GM18526 (cell line): ENCODE measurements around the gene SPOP.

Experiments used
- POLR2A ChIP-seq: IDR thresholded peaks from 3 replicates; pipeline ENCODE4 v1.6.1; 2011; ENCODE audit not compliant: insufficient read length; ENCODE audit errors: extremely low read depth

SPOP gene

GRCh38 chr17:49567871-49568694, 109.8 kb downstream of the SPOP start:
- TF ChIP-seq POLR2A: no peak

GRCh38 chr17:49567104-49567521, 110.8 kb downstream of the SPOP start:
- no peak for TF ChIP-seq POLR2A

DNA sequence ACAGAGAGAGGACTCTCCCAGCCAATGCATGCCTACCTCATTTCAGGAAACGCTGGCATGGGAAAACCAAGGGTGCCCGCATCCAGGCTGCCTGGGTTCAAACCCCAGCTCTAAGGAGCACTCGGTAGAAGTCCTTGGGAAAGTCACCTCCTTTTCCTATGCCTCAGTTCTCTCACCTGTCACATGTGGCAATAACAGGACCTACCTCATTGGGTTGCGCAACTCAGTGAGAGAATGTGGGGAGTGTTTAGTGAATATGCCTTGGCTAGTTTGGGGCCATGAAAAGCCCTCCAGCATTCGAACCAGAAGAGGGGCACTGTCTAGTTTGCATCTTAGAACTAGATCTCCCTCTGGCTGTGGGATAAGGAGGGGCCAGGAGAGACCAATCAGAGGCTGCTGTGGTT, 111.2 kb downstream of the SPOP start:
- TF ChIP-seq POLR2A: no peak

DNA sequence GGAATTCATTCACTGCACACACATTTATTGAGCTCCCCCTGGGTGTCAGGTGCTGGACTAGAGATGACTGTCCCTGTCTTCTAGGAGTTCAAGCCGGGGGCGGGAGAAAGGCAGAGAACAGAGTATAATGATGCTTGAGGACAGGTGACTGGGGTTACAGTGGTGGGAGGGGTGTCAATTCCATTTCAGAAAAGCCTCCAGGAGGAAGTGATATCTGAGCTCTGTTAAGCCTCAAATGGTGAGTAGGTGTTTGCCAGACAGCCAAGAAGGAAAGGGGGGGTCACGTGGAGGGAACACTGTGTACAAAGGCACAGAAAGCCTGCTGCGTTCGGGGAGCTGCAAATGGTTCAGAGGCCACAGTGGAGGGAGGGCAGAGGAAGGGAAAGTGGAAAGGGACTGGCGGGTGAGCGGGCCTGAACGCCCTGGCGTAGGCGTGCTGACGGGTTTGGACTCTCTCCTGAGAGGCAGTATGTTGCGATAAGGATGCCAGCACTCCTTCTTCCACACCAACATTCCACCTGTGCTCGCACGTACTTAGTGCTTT, 111.9 kb downstream of the SPOP start:
- no peak for TF ChIP-seq POLR2A

DNA sequence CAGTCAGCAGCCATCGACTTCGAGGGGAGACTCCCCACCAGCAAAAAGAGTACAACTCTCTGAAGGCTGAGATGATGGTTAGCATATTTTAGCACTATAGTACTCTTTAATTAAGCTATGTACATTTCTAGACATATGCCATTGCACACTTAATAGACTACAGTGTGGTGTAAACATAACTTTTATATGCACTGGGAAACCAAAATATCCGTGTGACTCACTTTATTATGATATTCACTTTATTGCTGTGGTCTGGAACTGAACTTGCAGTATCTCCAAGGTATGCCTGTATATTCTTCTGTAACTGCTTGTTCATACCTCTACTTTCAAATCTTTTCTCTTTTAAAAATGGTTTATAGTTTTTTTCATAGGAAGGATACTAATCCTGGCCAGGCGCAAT, 113.3 kb downstream of the SPOP start:
- TF ChIP-seq POLR2A: no peak

GRCh38 chr17:49557312-49558024, 120.4 kb downstream of the SPOP start:
- no peak for TF ChIP-seq POLR2A

- TF ChIP-seq POLR2A: no peak
Measured at GRCh38 chr17:49556223-49556943, 121.5 kb downstream of the SPOP start.

GRCh38 chr17:49555495-49556222, 122.2 kb downstream of the SPOP start:
- TF ChIP-seq POLR2A: no peak

GRCh38 chr17:49554694-49555494, 123.0 kb downstream of the SPOP start:
- TF ChIP-seq POLR2A: no peak

DNA sequence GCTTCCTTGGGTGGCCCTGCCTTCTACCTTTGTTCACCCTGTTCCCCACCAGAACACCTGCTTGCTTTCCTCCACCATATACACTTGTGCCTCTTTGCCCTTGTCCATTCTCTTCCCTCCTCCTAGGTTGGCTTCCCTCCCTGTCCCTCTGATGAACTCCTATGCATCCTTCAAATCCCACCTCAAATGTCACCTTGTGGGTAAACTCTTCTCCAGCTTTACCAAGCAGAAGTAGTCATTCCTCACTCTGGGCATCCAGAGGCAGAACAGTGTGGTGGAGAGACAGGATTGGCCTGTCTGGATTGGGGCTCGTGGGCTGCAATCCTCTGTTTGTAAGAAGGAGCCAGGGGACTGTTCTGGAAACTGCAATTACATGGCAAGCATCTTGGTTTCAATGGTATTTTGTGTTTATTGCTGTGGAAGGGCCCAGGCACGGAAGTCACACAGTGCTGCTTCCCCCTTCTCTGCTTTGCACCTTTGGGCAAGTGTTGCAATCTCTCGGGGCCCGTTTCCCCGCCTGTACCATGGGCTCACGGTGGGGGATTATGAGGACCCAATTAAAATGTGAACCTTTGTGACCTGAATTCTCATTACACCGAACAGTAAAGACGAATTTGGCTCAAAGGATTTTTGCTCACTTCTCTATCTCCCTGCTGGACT, 124.1 kb downstream of the SPOP start:
- TF ChIP-seq POLR2A: no peak

DNA sequence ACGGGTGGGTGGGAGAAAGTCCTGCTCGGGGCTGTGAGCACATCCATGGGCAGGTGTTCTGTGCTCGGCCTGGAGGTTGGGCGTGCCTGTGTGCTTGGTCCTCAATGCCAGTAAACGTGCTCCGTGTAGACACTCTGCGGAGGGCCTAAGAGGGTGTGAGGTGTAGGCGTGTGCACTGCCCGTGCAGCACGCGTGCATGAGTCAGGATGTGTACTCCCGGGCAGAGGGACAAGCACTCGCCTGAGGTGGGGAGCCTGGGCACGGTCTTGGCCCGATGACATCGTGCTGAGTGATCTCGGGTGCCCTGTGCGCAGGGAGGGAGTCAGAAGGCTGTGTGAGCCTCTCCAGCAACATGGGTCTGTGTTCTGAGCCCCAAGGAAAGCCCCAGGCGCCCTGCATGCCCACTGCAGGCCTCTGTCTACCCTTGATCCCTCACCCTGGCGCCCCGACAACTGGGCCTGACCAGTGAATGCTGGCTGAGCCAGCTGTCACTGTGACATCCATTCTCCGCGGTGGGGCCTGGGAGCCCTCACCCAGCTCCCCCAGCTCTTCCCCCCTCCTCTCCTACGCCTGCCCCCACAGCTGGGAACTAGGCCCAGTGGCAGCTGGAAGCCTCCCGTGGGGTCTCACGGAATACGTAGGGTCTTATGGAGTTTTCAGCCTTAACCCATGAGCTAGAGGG, 125.7 kb downstream of the SPOP start:
- no peak for TF ChIP-seq POLR2A

GRCh38 chr17:49551221-49552069, 126.5 kb downstream of the SPOP start:
- TF ChIP-seq POLR2A: no peak
